D721Med (cell line): Measurements from ENCODE around the gene CHRFAM7A.
"Not testable (repeated sequence)": the region's sequence is repeated elsewhere in the genome, so short reads cannot be mapped to it uniquely, and the experiment has no call there.

ENCODE experiments used
- DNase-seq: peaks from one replicate; pipeline ENCODE4 v3.0.0; 2011; ENCODE audit warnings: low spot score; ENCODE audit not compliant: insufficient read length
- FAIRE-seq: peaks from 2 replicates; lab custom pipeline; 2011; peaks lifted over from hg19 to GRCh38; lab: Jason Lieb, UNC

Gene CHRFAM7A

GRCh38 chr15:30334152-30334551, 59.2 kb downstream of the CHRFAM7A start:
- FAIRE-seq, DNase-seq: not testable (repeated sequence)

GRCh38 chr15:30326145-30326544, 67.2 kb downstream of the CHRFAM7A start:
- not testable (repeated sequence) for FAIRE-seq, DNase-seq

GRCh38 chr15:30321063-30321462, 72.3 kb downstream of the CHRFAM7A start:
- DNase-seq, FAIRE-seq: not testable (repeated sequence)

- not testable (repeated sequence) for FAIRE-seq, DNase-seq
Observed at GRCh38 chr15:30315704-30316103, 77.6 kb downstream of the CHRFAM7A start.

GRCh38 chr15:30310575-30310974, 82.8 kb downstream of the CHRFAM7A start:
- peak; percentile 86 for FAIRE-seq
- not testable (repeated sequence) for DNase-seq
